22Rv1 (cell line): Measurements from ENCODE around the gene POLN.

ENCODE experiments used
- ZFX ChIP-seq: fragments of 450-650 bp; IDR thresholded peaks from 2 replicates; pipeline ENCODE4 v1.6.1; 2017; ENCODE audit warnings: antibody characterized with exemption, borderline replicate concordance
- TF ChIP-seq, protein P1 (sequence below): fragments of 450-650 bp; IDR thresholded peaks from 2 replicates; pipeline ENCODE4 v1.5.1; 2017; ENCODE audit warnings: mild to moderate bottlenecking

DNA sequence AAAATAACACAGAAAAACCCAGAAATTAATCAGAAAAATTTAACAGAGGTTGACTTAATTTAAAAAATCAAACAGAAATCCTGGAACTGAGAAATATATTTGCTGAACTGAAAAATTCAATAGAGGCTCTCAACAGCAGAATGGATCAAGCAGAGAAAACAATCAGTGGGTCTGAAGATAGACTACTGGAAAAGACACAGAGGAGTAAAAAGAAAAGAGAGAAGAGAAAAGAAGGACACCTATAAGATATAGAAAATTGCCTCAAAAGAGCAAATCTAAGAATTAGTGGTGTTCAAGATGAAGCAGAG, 55.1 kb downstream of the POLN start:
- TF ChIP-seq, protein P1, sequence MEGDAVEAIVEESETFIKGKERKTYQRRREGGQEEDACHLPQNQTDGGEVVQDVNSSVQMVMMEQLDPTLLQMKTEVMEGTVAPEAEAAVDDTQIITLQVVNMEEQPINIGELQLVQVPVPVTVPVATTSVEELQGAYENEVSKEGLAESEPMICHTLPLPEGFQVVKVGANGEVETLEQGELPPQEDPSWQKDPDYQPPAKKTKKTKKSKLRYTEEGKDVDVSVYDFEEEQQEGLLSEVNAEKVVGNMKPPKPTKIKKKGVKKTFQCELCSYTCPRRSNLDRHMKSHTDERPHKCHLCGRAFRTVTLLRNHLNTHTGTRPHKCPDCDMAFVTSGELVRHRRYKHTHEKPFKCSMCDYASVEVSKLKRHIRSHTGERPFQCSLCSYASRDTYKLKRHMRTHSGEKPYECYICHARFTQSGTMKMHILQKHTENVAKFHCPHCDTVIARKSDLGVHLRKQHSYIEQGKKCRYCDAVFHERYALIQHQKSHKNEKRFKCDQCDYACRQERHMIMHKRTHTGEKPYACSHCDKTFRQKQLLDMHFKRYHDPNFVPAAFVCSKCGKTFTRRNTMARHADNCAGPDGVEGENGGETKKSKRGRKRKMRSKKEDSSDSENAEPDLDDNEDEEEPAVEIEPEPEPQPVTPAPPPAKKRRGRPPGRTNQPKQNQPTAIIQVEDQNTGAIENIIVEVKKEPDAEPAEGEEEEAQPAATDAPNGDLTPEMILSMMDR, result no peak
- no peak for TF ChIP-seq ZFX
